Stimulated activated memory B cell treated with anti-CD40 and anti-IgM and Interleukin-4, amounts not matched to agents 10 μg/mL and 1 μg/mL and 100 μg/mL, for 72 hours (primary cell): ENCODE measurements around the gene COL26A1.

Experiments
- ATAC-seq: fragments of 150-1000 bp; cut with Tn5 transposase; 2 replicates; pipeline ENCODE4 v1.10.0; 2021
- H3K27ac Mint-ChIP-seq: one replicate; pipeline ENCODE4 v1.8.0; 2022; ENCODE audit warnings: mild to moderate bottlenecking, mixed read lengths
- H3K27me3 Mint-ChIP-seq: one replicate; pipeline ENCODE4 v1.8.0; 2022; ENCODE audit warnings: mixed read lengths
- H3K36me3 Mint-ChIP-seq: one replicate; pipeline ENCODE4 v1.8.0; 2022; ENCODE audit warnings: mixed read lengths
- H3K4me1 Mint-ChIP-seq: one replicate; pipeline ENCODE4 v1.8.0; 2022; ENCODE audit warnings: mixed read lengths
- H3K4me3 Mint-ChIP-seq: one replicate; pipeline ENCODE4 v1.8.0; 2022; ENCODE audit warnings: mild to moderate bottlenecking, moderate library complexity, mixed read lengths
- H3K9me3 Mint-ChIP-seq: one replicate; pipeline ENCODE4 v1.8.0; 2022; ENCODE audit warnings: mixed read lengths

Gene COL26A1

GRCh38 chr7:101363196-101363733, 590 bp downstream of the COL26A1 start:
- Mint-ChIP-seq H3K27me3 (peaks cover 39% of the 10 kb centered on the region), H3K4me1 (peaks cover 19% of the 10 kb centered on the region), H3K27ac (no peak overlapping the region), H3K9me3 (peaks cover 4% of the 10 kb centered on the region), H3K4me3 (no peak overlapping the region), H3K36me3 (no peaks in the 10 kb centered on the region)
- ATAC-seq, result peak; percentile 10

DNA sequence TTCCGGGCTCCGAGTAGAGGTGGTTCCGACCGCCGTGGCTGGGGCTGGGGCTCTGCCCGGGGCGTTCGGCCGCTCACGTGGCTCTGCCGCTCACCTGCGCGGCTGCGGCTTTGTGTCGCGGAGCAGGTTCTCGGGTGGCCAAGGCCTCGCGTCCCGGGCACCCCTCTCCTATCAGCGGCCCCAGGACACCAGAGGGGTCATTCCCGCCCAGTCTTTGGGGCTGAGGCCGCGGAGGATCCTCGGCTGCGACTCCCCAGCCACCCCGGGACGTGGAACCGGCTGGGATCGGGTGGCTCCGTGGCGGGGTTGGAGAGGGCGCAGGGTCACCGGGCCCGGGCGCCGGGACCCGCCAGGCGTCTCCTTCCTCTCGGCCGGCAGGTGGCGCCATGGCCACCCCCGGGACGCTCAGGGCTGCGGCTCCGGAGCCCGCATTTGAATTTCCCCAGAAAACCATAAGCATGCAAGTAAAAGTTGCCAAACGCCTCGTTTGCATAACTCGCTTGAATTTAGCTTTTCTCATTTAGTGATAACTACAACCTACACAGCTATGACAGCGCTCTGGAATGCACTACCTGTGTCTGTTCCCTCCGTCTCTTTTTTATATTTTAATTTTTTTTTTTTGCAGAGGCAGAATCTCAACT, 1.2 kb downstream of the COL26A1 start:
- peak overlapping the region; percentile 36 for H3K4me3 Mint-ChIP-seq
- H3K27me3 Mint-ChIP-seq, result peaks cover 39% of the 10 kb centered on the region
- no peak overlapping the region for H3K27ac Mint-ChIP-seq
- H3K9me3 Mint-ChIP-seq, result peaks cover 4% of the 10 kb centered on the region
- no peaks in the 10 kb centered on the region for H3K36me3 Mint-ChIP-seq
- peak; percentile 94 for ATAC-seq
- H3K4me1 Mint-ChIP-seq, result peaks cover 19% of the 10 kb centered on the region

GRCh38 chr7:101365956-101366355, 3.3 kb downstream of the COL26A1 start:
- Mint-ChIP-seq H3K27ac (no peak overlapping the region), H3K36me3 (no peaks in the 10 kb centered on the region), H3K4me1 (peaks cover 26% of the 10 kb centered on the region), H3K4me3 (no peak overlapping the region), H3K27me3 (peaks cover 47% of the 10 kb centered on the region), H3K9me3 (peaks cover 4% of the 10 kb centered on the region)
- no peak for ATAC-seq

DNA sequence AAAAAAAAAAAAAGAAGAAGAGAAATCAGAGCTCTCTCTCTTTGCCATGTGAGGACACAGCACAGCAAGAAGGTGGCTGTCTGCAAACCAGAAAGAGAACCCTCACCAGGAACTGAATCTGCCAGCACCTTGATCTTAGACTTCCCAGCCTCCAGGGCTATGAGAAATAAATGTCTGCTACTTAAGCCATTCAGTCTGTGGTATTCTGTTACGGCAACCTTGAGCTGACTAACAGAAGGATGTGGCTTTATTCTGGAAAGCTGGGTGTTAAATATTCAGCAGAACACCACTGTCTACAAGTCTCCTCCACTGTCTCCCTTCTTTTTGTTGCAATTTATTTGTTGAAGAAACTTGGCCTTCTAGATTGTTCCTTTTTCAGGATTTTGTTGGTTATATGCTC, 5.0 kb downstream of the COL26A1 start:
- Mint-ChIP-seq H3K27me3 (peaks cover 54% of the 10 kb centered on the region), H3K4me1 (peaks cover 28% of the 10 kb centered on the region), H3K36me3 (no peaks in the 10 kb centered on the region), H3K4me3 (no peak overlapping the region), H3K9me3 (peaks cover 4% of the 10 kb centered on the region), H3K27ac (no peak overlapping the region)
- ATAC-seq, result no peak

DNA sequence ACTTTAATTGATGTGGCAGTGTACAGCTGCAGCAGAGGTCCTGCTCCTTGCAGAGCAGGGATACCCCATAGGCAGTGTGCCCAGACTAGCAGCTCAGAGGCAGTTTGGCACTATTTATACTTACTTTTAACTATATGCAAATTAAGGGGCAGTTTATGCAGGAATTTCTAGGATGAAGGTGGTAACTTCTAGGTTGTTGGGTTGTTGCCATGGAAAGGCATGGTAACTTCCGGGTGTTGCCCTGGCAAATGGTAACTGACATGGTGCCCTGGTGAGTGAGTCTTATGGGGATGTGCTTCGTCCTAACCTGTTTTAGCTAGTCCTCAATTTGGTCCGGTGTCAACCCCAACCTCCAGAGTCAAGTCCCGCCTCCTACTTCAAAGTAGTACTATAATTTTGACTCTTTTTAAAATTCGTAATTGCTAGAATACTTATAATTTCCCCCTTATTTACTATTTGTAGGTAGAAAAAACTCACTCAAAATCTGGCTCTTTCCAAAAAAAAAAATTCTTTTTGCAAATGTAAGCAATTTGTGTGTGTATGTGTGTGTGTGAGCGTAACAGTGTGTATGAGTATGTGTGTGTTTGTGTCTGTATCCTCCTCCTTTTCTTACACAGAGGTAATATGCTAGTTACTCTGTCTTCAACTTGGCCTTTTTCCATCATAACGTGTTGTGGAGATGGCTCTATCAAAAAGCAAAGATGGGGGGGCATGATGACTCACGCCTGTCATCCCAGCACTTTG, 5.9 kb downstream of the COL26A1 start:
- Mint-ChIP-seq H3K27me3 (peaks cover 57% of the 10 kb centered on the region), H3K4me3 (no peak overlapping the region), H3K36me3 (no peaks in the 10 kb centered on the region), H3K4me1 (peaks cover 28% of the 10 kb centered on the region), H3K9me3 (peaks cover 4% of the 10 kb centered on the region), H3K27ac (no peak overlapping the region)
- no peak for ATAC-seq

- Mint-ChIP-seq H3K9me3 (peaks cover 4% of the 10 kb centered on the region), H3K27ac (no peak overlapping the region), H3K36me3 (no peaks in the 10 kb centered on the region), H3K4me1 (peaks cover 10% of the 10 kb centered on the region), H3K27me3 (peaks cover 49% of the 10 kb centered on the region), H3K4me3 (no peak overlapping the region)
- peak; percentile 51 for ATAC-seq
These were observed 8.2 kb downstream of the COL26A1 start for GRCh38 chr7:101370836-101371235.

- H3K36me3 Mint-ChIP-seq, result no peaks in the 10 kb centered on the region
These were observed 11.3 kb downstream of the COL26A1 start for GRCh38 chr7:101373812-101374614.

DNA sequence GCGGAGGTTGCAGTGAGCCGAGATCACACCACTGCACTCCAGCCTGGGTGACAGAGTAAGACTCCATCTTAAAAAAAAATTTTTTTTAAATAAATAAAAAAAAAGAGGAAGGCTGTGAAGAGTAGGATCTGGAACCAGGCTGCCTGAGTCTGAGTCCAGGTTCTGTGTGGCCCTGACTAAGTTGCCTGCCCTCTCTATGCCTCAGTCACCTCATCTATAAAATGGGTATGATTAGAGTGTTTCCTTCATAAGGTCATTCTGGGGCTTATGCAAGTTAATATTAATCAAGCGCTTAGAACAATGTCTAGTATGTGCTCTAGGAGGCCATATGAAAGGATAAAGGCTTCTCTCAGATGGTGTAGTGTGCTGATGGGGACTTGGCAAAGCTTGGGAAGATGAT, 12.3 kb downstream of the COL26A1 start:
- H3K36me3 Mint-ChIP-seq, result no peaks in the 10 kb centered on the region
- no peak overlapping the region for H3K4me3 Mint-ChIP-seq
- no peak overlapping the region for H3K27ac Mint-ChIP-seq
- peaks cover 39% of the 10 kb centered on the region for H3K27me3 Mint-ChIP-seq
- H3K9me3 Mint-ChIP-seq, result no peaks in the 10 kb centered on the region
- peaks cover 9% of the 10 kb centered on the region for H3K4me1 Mint-ChIP-seq
- no peak for ATAC-seq

More at GRCh38 chr7:101373812-101374614, 11.3 kb downstream of the COL26A1 start:
- Mint-ChIP-seq H3K9me3 (no peaks in the 10 kb centered on the region), H3K27me3 (peaks cover 39% of the 10 kb centered on the region), H3K27ac (no peak overlapping the region), H3K4me1 (peaks cover 9% of the 10 kb centered on the region), H3K4me3 (no peak overlapping the region)
- ATAC-seq, result no peak

DNA sequence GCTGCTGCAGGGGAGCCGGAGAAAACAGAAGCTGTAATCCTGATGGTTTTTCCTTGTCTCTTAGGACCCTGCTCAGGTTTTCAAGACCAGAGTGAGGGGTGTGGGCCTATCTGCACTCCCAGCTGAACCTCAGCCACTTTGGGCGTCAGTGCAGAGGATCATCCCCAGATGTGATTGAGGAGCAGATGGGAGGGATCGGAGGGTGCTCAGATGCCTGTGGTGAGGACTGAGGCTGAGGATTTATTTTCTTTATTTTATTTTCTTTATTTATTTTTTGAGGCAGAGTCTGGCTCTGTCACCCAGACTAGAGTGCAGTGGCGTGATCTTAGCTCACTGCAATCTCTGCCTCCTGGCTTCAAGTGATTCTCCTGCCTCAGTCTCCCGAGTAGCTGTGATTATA, 13.9 kb downstream of the COL26A1 start:
- ATAC-seq, result no peak
- Mint-ChIP-seq H3K36me3 (no peaks in the 10 kb centered on the region), H3K27me3 (peaks cover 24% of the 10 kb centered on the region), H3K4me3 (no peak overlapping the region), H3K27ac (no peak overlapping the region), H3K4me1 (no peaks in the 10 kb centered on the region), H3K9me3 (peaks cover 4% of the 10 kb centered on the region)

- ATAC-seq, result no peak
- peaks cover 17% of the 10 kb centered on the region for H3K27me3 Mint-ChIP-seq
- no peak overlapping the region for H3K27ac Mint-ChIP-seq
- H3K9me3 Mint-ChIP-seq, result peaks cover 4% of the 10 kb centered on the region
- no peaks in the 10 kb centered on the region for H3K36me3 Mint-ChIP-seq
- no peak overlapping the region for H3K4me3 Mint-ChIP-seq
- no peaks in the 10 kb centered on the region for H3K4me1 Mint-ChIP-seq
These were observed 14.6 kb downstream of the COL26A1 start for GRCh38 chr7:101377189-101377736.

DNA sequence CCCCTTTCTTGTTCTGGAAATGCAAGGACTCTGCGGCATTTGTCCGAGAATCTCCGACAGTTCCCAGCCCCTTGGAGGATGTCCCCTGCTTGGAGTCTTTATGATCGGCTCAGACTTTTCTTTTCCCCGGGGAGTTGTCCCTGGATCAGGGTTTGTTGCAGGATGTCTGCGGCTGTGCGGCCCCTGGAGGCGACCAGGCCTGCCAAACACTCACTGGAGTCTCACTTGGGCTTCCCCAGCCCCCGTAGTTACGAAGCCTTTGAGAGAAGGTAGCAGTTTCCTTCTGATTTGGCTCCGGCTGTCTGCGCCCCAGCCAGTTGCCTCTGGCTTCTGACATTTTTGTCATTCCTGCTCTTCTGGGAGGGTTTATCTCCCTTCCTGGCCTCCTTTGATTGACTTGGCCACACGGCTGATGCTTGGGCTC, 16.1 kb downstream of the COL26A1 start:
- H3K4me3 Mint-ChIP-seq, result no peak overlapping the region
- H3K4me1 Mint-ChIP-seq, result no peaks in the 10 kb centered on the region
- no peaks in the 10 kb centered on the region for H3K36me3 Mint-ChIP-seq
- H3K9me3 Mint-ChIP-seq, result peaks cover 4% of the 10 kb centered on the region
- no peak for ATAC-seq
- peaks cover 8% of the 10 kb centered on the region for H3K27me3 Mint-ChIP-seq
- H3K27ac Mint-ChIP-seq, result no peak overlapping the region

GRCh38 chr7:101379302-101379701, 16.6 kb downstream of the COL26A1 start:
- Mint-ChIP-seq H3K27me3 (peaks cover 3% of the 10 kb centered on the region), H3K4me1 (no peaks in the 10 kb centered on the region), H3K9me3 (peaks cover 4% of the 10 kb centered on the region), H3K4me3 (no peak overlapping the region), H3K27ac (no peak overlapping the region), H3K36me3 (no peaks in the 10 kb centered on the region)
- ATAC-seq, result no peak

DNA sequence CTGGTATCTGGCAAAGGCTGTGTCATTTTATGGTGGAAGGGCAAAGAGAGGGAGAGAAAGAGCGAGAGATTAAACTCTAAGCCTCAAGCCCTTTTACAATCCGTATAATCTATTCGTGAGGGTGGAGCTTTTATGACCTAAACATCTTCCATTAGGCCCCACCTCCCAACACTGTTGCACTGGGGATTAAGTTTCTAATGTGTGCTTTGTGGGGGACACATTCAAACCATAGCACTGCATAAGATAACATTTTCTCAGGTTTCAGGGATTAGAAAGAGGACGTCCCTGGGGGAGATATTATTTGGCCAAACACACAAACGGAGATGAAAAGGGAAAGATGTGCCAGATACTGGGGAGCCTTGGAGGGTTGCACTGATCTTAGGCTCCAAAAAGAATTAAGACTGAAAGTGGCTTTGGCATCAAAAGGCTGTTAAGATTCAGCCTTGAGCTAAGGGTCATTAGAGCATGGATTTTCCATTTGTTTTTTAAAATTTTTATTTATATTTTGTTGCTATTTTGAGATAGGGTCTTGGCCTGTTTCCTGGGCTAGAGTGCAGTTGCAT, 19.0 kb downstream of the COL26A1 start:
- no peaks in the 10 kb centered on the region for H3K36me3 Mint-ChIP-seq
- H3K27ac Mint-ChIP-seq, result no peak overlapping the region
- H3K9me3 Mint-ChIP-seq, result peaks cover 4% of the 10 kb centered on the region
- H3K4me3 Mint-ChIP-seq, result no peak overlapping the region
- peaks cover 4% of the 10 kb centered on the region for H3K4me1 Mint-ChIP-seq
- no peak for ATAC-seq
- H3K27me3 Mint-ChIP-seq, result peaks cover 12% of the 10 kb centered on the region

DNA sequence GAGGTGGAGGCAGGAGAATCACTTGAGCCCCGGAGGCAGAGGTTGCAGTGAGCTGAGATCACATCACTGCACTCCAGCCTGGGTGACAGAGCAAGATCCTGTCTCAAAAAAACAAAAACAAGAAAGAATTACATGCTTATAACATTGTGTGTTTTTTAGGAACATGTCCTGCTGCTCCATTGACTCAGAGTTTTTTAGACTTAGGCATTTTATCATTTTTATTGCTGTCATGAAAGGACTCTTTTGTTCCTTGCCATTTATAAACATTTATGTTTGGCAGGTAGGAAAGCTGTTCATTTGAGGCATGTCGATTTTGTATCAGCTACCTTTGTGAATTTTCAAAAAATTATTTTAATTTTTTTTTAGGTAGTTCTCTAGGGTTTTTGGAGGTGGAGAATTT, 20.3 kb downstream of the COL26A1 start:
- Mint-ChIP-seq H3K36me3 (no peaks in the 10 kb centered on the region), H3K4me3 (no peak overlapping the region), H3K27ac (no peak overlapping the region), H3K27me3 (peaks cover 18% of the 10 kb centered on the region), H3K4me1 (peaks cover 10% of the 10 kb centered on the region), H3K9me3 (peaks cover 4% of the 10 kb centered on the region)
- ATAC-seq, result no peak

GRCh38 chr7:101386177-101386557, 23.5 kb downstream of the COL26A1 start:
- H3K27ac Mint-ChIP-seq, result no peak overlapping the region
- H3K4me3 Mint-ChIP-seq, result no peak overlapping the region
- ATAC-seq, result no peak
- H3K27me3 Mint-ChIP-seq, result peaks cover 18% of the 10 kb centered on the region
- H3K9me3 Mint-ChIP-seq, result peaks cover 2% of the 10 kb centered on the region
- peaks cover 21% of the 10 kb centered on the region for H3K4me1 Mint-ChIP-seq
- no peaks in the 10 kb centered on the region for H3K36me3 Mint-ChIP-seq
